ENCODE measurements around the gene COG1. TPM values are rescaled to one million over a fixed set of nuclear protein-coding genes. Genes with fewer than 3 reads are reported as not detected.

The COG1 gene
- total and polyA plus RNA-seq, 2 donors (not counting 3 experiments of a cell fraction or from before 2014, with no cell fraction given): 26.2 to 39.0 TPM

- TF ChIP-seq JUN (IDR thresholded peaks at IDR 0.05; ENCODE audit: borderline replicate concordance, insufficient read depth, insufficient read length, low read depth) (peak; percentile 40), FOS (IDR thresholded peaks at IDR 0.05; ENCODE audit: borderline replicate concordance, insufficient read depth, low read length) (no peak)
- CTCF ChIA-PET: interaction anchor here (0.9 to 2.6 kb wide), 4 partner anchors 31 to 474 kb away, joined by 3 to 10 read pairs (median 4); a partner anchor contains a TSS
- dilution Hi-C loops (cut with MboI; ENCODE audit: extremely low pct_ligation_motif_present, low sequenced_read_pairs): no loop called here
Observed at GRCh38 chr17:73201215-73202069, 8.6 kb downstream of the COG1 start.

GRCh38 chr17:73203135-73203787 is 10.4 kb downstream of the COG1 start:
- Histone ChIP-seq H3K79me2 (ENCODE audit: control insufficient read depth, insufficient read depth, low read length) (peaks cover 4% of the 10 kb centered on the region), H3K27ac (ENCODE audit: insufficient read depth, low read depth, low read length) (peak overlapping the region; percentile 81), H4K20me1 (replicated peaks; ENCODE audit: control insufficient read depth, extremely low read depth, insufficient read depth, low read length) (no peaks in the 10 kb centered on the region), H3K4me3 (replicated peaks in 1 of 3; ENCODE audit: insufficient read depth in 1 of 3, low read depth in 1 of 3, low read length in 3 of 3) (no peak overlapping the region), H3K36me3 (ENCODE audit: control insufficient read depth in 2 of 2, extremely low read depth in 1 of 2, insufficient read depth in 2 of 2, low read length in 2 of 2) (peaks cover 34 to 55% of the 10 kb centered on the region in 2 experiments), H3K9ac (replicated peaks; ENCODE audit: extremely low read depth, insufficient read depth, low read length) (peak overlapping the region; percentile 46), H3K4me1 (ENCODE audit: control insufficient read depth, extremely low read depth, insufficient read depth, low read length) (peaks cover 24% of the 10 kb centered on the region), H2AFZ (ENCODE audit: low read depth, low read length) (no peak overlapping the region), H3K27me3 (ENCODE audit: control insufficient read depth in 2 of 2, insufficient read depth in 2 of 2, low read length in 2 of 2) (no peaks in the 10 kb centered on the region), H3K4me2 (ENCODE audit: insufficient read depth, low read length) (peak overlapping the region; percentile 54), H3K9me1 (replicated peaks; ENCODE audit: control insufficient read depth, extremely low read depth, insufficient read depth, low read length) (no peaks in the 10 kb centered on the region), H3K9me3 (replicated peaks; ENCODE audit: control insufficient read depth, insufficient read depth, low read length) (no peaks in the 10 kb centered on the region)
- peak; percentile 98 for FAIRE-seq
- TF ChIP-seq FOS (IDR thresholded peaks at IDR 0.05; ENCODE audit: borderline replicate concordance, insufficient read depth, low read length): no peak
- no peak for TF ChIP-seq MYC (IDR thresholded peaks at IDR 0.05; ENCODE audit: low read depth, low read length)
- TF ChIP-seq CTCF (IDR thresholded peaks at IDR 0.05; ENCODE audit: extremely low read depth in 1 of 2, insufficient read depth in 1 of 2, low read depth in 1 of 2, low read length in 2 of 2): no peak
- no peak for TF ChIP-seq POLR2AphosphoS5 (IDR thresholded peaks at IDR 0.05; ENCODE audit: insufficient read depth, low read depth, low read length)
- TF ChIP-seq EZH2 (IDR thresholded peaks at IDR 0.05; ENCODE audit: borderline replicate concordance, low read depth, low read length, severe bottlenecking): no peak
- no peak for TF ChIP-seq GATA2 (IDR thresholded peaks at IDR 0.05; ENCODE audit: insufficient read depth, insufficient read length, low read depth, low read length)
- TF ChIP-seq JUN (IDR thresholded peaks at IDR 0.05; ENCODE audit: borderline replicate concordance, insufficient read depth, insufficient read length, low read depth): no peak
- no peak for TF ChIP-seq MAX (IDR thresholded peaks at IDR 0.05; ENCODE audit: insufficient read depth, insufficient read length)
- no peak for TF ChIP-seq POLR2A (IDR thresholded peaks at IDR 0.05; ENCODE audit: low read depth, low read length)
- BruUV-seq (replicated peaks): no TSS peak
- dilution Hi-C loops (cut with MboI; ENCODE audit: extremely low pct_ligation_motif_present, low sequenced_read_pairs): no loop called here
- CTCF ChIA-PET: interaction anchor here (0.7 to 2.7 kb wide), 11 partner anchors 9 to 646 kb away, joined by 3 to 11 read pairs (median 6); a partner anchor contains a TSS
- peak; percentile 90 for DNase-seq (ENCODE audit: low read depth, low spot score)
- POLR2A ChIA-PET: interaction anchor here (0.9 kb wide), 1 partner anchor 29 kb away, joined by 3 read pairs; a partner anchor contains a TSS
- intact Hi-C loops (cut with micrococcal nuclease): loop anchor here (1.0 kb wide), 2 partner anchors 10 to 28 kb away; partner anchors contain the start of gene COG1

More at GRCh38 chr17:73201215-73202069, 8.6 kb downstream of the COG1 start:
- Histone ChIP-seq H4K20me1 (replicated peaks; ENCODE audit: control insufficient read depth, extremely low read depth, insufficient read depth, low read length) (no peaks in the 10 kb centered on the region), H3K9me1 (replicated peaks; ENCODE audit: control insufficient read depth, extremely low read depth, insufficient read depth, low read length) (no peaks in the 10 kb centered on the region), H3K27me3 (ENCODE audit: control insufficient read depth in 2 of 2, insufficient read depth in 2 of 2, low read length in 2 of 2) (no peaks in the 10 kb centered on the region), H3K4me2 (ENCODE audit: insufficient read depth, low read length) (no peak overlapping the region), H3K36me3 (ENCODE audit: control insufficient read depth in 2 of 2, extremely low read depth in 1 of 2, insufficient read depth in 2 of 2, low read length in 2 of 2) (peaks cover 38 to 58% of the 10 kb centered on the region in 2 experiments), H3K79me2 (ENCODE audit: control insufficient read depth, insufficient read depth, low read length) (peaks cover 4% of the 10 kb centered on the region), H3K9ac (replicated peaks; ENCODE audit: extremely low read depth, insufficient read depth, low read length) (no peak overlapping the region), H3K9me3 (replicated peaks; ENCODE audit: control insufficient read depth, insufficient read depth, low read length) (no peaks in the 10 kb centered on the region), H2AFZ (ENCODE audit: low read depth, low read length) (no peak overlapping the region), H3K4me3 (replicated peaks in 1 of 3; ENCODE audit: insufficient read depth in 1 of 3, low read depth in 1 of 3, low read length in 3 of 3) (no peak overlapping the region), H3K27ac (ENCODE audit: insufficient read depth, low read depth, low read length) (no peak overlapping the region), H3K4me1 (ENCODE audit: control insufficient read depth, extremely low read depth, insufficient read depth, low read length) (peaks cover 24% of the 10 kb centered on the region)
- TSS peak; percentile 10 for BruUV-seq (replicated peaks)
- DNase-seq (ENCODE audit: low read depth, low spot score): no peak
- POLR2A ChIA-PET: no interaction called here
- intact Hi-C loops (cut with micrococcal nuclease): no loop called here
- no peak for FAIRE-seq

All from endothelial cell of umbilical vein (primary cell).